Endodermal cell (in vitro differentiated cells): Measurements from ENCODE around the gene MIPEP. TPM values are rescaled to one million over a fixed set of nuclear protein-coding genes. Genes with fewer than 3 reads are reported as not detected.
"Not testable (repeated sequence)": the region's sequence is repeated elsewhere in the genome, so short reads cannot be mapped to it uniquely, and the experiment has no call there.

Source experiments
- DNase-seq: peaks from one replicate; pipeline ENCODE4 v3.0.0-alpha.2; 2017
- H3K27ac ChIP-seq: 2 replicates; pipeline ENCODE4 v1.5.1; 2013; ENCODE audit warnings: mild to moderate bottlenecking, low read depth, low read length, moderate library complexity
- H3K27me3 ChIP-seq: 2 replicates; pipeline ENCODE4 v1.6.1; 2013; ENCODE audit warnings: mild to moderate bottlenecking, low read length, moderate library complexity; ENCODE audit not compliant: insufficient read depth, control insufficient read depth, poor library complexity, severe bottlenecking
- H3K36me3 ChIP-seq: 2 replicates; pipeline ENCODE4 v1.7.0; 2013; ENCODE audit warnings: mild to moderate bottlenecking, low read length, moderate library complexity; ENCODE audit not compliant: control insufficient read depth, insufficient read depth
- H3K4me1 ChIP-seq: one replicate; pipeline ENCODE4 v1.7.0; 2013; ENCODE audit warnings: low read length; ENCODE audit not compliant: control insufficient read depth, insufficient read depth
- H3K4me3 ChIP-seq: 2 replicates; pipeline ENCODE4 v1.5.1; 2013; ENCODE audit warnings: mild to moderate bottlenecking, low read length, moderate library complexity
- H3K9ac ChIP-seq: 2 replicates; pipeline ENCODE4 v1.6.1; 2013; ENCODE audit warnings: mild to moderate bottlenecking, low read length, moderate library complexity; ENCODE audit not compliant: poor library complexity, severe bottlenecking; ENCODE audit errors: extremely low read depth
- H3K9me3 ChIP-seq: 2 replicates; pipeline ENCODE4 v1.6.1; 2013; ENCODE audit warnings: mild to moderate bottlenecking, low read length, moderate library complexity; ENCODE audit not compliant: control insufficient read depth
- H3K27ac Mint-ChIP-seq: 2 replicates; pipeline ENCODE4 v1.8.0; 2020; ENCODE audit warnings: mixed read lengths
- H3K27me3 Mint-ChIP-seq: 2 replicates; pipeline ENCODE4 v1.8.0; 2021; ENCODE audit warnings: mild to moderate bottlenecking, mixed read lengths; ENCODE audit not compliant: insufficient read depth
- H3K36me3 Mint-ChIP-seq: 2 replicates; pipeline ENCODE4 v1.8.0; 2020; ENCODE audit warnings: low read depth, mixed read lengths
- H3K4me1 Mint-ChIP-seq: 2 replicates; pipeline ENCODE4 v1.8.0; 2020; ENCODE audit warnings: mixed read lengths
- H3K4me3 Mint-ChIP-seq: 2 replicates; pipeline ENCODE4 v1.8.0; 2020; ENCODE audit warnings: mild to moderate bottlenecking, moderate library complexity, mixed read lengths
- H3K9me3 Mint-ChIP-seq: 2 replicates; pipeline ENCODE4 v1.8.0; 2020; ENCODE audit warnings: mild to moderate bottlenecking, mixed read lengths
- CTCF ChIP-seq: fragments of 200-600 bp; sonication (generic); conservative IDR thresholded peaks from 2 replicates; pipeline ENCODE4 v1.5.0; 2021; ENCODE audit warnings: antibody characterized with exemption, mild to moderate bottlenecking
- WGBS, 2 experiments: methylation state at CpG; one replicate each; pipeline versions ENCODE4 v1.1.5 to v1.1.7; 2013; ENCODE audit warnings: missing lambda C conversion rate in 2 of 2, mixed read lengths in 1 of 2; ENCODE audit not compliant: insufficient coverage in 1 of 2, insufficient read length in 1 of 2; 5-methylcytosine and 5-hydroxymethylcytosine counted together
- total RNA-seq, 2 donors: library from RNA; stranded (reverse); fragmentation: NEBNext Ultra II Directional in 1 of 2; extraction: Animal tissue kit (Norgen Biotek cat#: 25700) in 1 of 2; gene quantifications; 2 replicates in 1 of 2; 3 replicates in 1 of 2; pipeline ENCODE4 v1.2.1, GENCODE V29; 2021

Gene MIPEP
- total RNA-seq, 2 donors from 2014 or later: 23.1 to 23.9 TPM

- Mint-ChIP-seq H3K9me3 (no peaks in the 10 kb centered on the region), H3K27me3 (peaks cover 27% of the 10 kb centered on the region), H3K36me3 (no peaks in the 10 kb centered on the region), H3K4me3 (no peak overlapping the region), H3K27ac (no peak overlapping the region), H3K4me1 (peaks cover 3% of the 10 kb centered on the region)
- WGBS, 2 experiments: 58 to 69% methylated on average over 2 to 4 of the region's 4 CpGs
- H3K9me3 ChIP-seq: no peaks in the 10 kb centered on the region
- H3K9ac ChIP-seq: no peak overlapping the region
- DNase-seq: no peak
- no peak overlapping the region for H3K27ac ChIP-seq
- no peaks in the 10 kb centered on the region for H3K4me1 ChIP-seq
- H3K27me3 ChIP-seq: peaks cover 23% of the 10 kb centered on the region
- peak; percentile 72 for TF ChIP-seq CTCF
- H3K4me3 ChIP-seq: no peak overlapping the region
- H3K36me3 ChIP-seq: no peaks in the 10 kb centered on the region
Observed at GRCh38 chr13:23899555-23899954, 10.4 kb upstream of the MIPEP start.

- Histone ChIP-seq H3K9me3 (no peaks in the 10 kb centered on the region), H3K27me3 (peaks cover 20% of the 10 kb centered on the region), H3K36me3 (no peaks in the 10 kb centered on the region), H3K4me1 (no peaks in the 10 kb centered on the region), H3K9ac (no peak overlapping the region), H3K4me3 (no peak overlapping the region), H3K27ac (no peak overlapping the region)
- WGBS, 2 experiments: 89 to 100% methylated on average over 5 to 8 of the region's 8 CpGs
- no peak for TF ChIP-seq CTCF
- H3K4me1 Mint-ChIP-seq: peaks cover 3% of the 10 kb centered on the region
- no peak overlapping the region for H3K4me3 Mint-ChIP-seq
- no peak for DNase-seq
- H3K36me3 Mint-ChIP-seq: no peaks in the 10 kb centered on the region
- H3K27me3 Mint-ChIP-seq: peaks cover 20% of the 10 kb centered on the region
- no peaks in the 10 kb centered on the region for H3K9me3 Mint-ChIP-seq
- H3K27ac Mint-ChIP-seq: no peak overlapping the region
Observed at GRCh38 chr13:23898101-23898500, 8.9 kb upstream of the MIPEP start.

GRCh38 chr13:23897452-23897919 lies 8.3 kb upstream of the MIPEP start, which contains the start of gene C1QTNF9B:
Gene C1QTNF9B (minus strand): TSS chr13:23897502.
- H3K36me3 ChIP-seq, H3K4me1 Mint-ChIP-seq, H3K9me3 ChIP-seq, H3K27ac Mint-ChIP-seq, H3K4me3 ChIP-seq, H3K9ac ChIP-seq, H3K36me3 Mint-ChIP-seq, DNase-seq, H3K4me1 ChIP-seq, H3K27ac ChIP-seq, H3K4me3 Mint-ChIP-seq, H3K9me3 Mint-ChIP-seq: not testable (repeated sequence)
- H3K27me3 Mint-ChIP-seq: peaks cover 14% of the 10 kb centered on the region
- 92 to 93% methylated on average over 3 of the region's 3 CpGs for WGBS, 2 experiments
- H3K27me3 ChIP-seq: peaks cover 14% of the 10 kb centered on the region

GRCh38 chr13:23894746-23895145 lies 5.5 kb upstream of the MIPEP start:
- H3K27ac ChIP-seq, H3K9ac ChIP-seq, H3K4me3 Mint-ChIP-seq, H3K36me3 ChIP-seq, H3K36me3 Mint-ChIP-seq, H3K9me3 ChIP-seq, H3K27me3 Mint-ChIP-seq, H3K4me1 Mint-ChIP-seq, H3K4me3 ChIP-seq, H3K9me3 Mint-ChIP-seq, DNase-seq, H3K27ac Mint-ChIP-seq, H3K27me3 ChIP-seq, H3K4me1 ChIP-seq: not testable (repeated sequence)
- 86 to 100% methylated on average over 1 to 7 of the region's 12 CpGs for WGBS, 2 experiments

- H3K27ac Mint-ChIP-seq, H3K4me3 Mint-ChIP-seq, H3K36me3 ChIP-seq, H3K9ac ChIP-seq, H3K9me3 ChIP-seq, H3K4me1 Mint-ChIP-seq, DNase-seq, H3K27me3 Mint-ChIP-seq, H3K4me3 ChIP-seq, H3K9me3 Mint-ChIP-seq, H3K27me3 ChIP-seq, H3K27ac ChIP-seq, H3K4me1 ChIP-seq, H3K36me3 Mint-ChIP-seq: not testable (repeated sequence)
- no CpG with 5 or more reads among the region's 4 CpGs for WGBS, 2 experiments
Observed at GRCh38 chr13:23893791-23894190, 4.6 kb upstream of the MIPEP start.
